Measurements from ENCODE around the gene L3MBTL1. TPM values are rescaled to one million over a fixed set of nuclear protein-coding genes. Genes with fewer than 3 reads are reported as not detected.
A peak's percentile ranks its signal among the peaks of the same experiment; 100 is the strongest.

L3MBTL1 gene
- total RNA-seq, 1 donor from 2014 or later = 22.4 TPM

- Mint-ChIP-seq H3K4me3 (peak overlapping the region; percentile 84), H3K27me3 (ENCODE audit: low read depth) (peaks cover 48% of the 10 kb centered on the region), H3K27ac (ENCODE audit: unreplicated experiment) (no peak overlapping the region), H3K4me1 (peaks cover 5% of the 10 kb centered on the region), H3K36me3 (ENCODE audit: low read depth) (no peaks in the 10 kb centered on the region), H3K9me3 (no peaks in the 10 kb centered on the region)
- DNase-seq (ENCODE audit: low read depth, low spot score) = peak; percentile 9
- TF ChIP-seq CTCF (conservative IDR thresholded peaks at IDR 0.05) = peak; percentile 39
These were observed 1.1 kb downstream of the L3MBTL1 start for GRCh38 chr20:43508604-43509040.

GRCh38 chr20:43511879-43512278 is 4.4 kb downstream of the L3MBTL1 start:
- Mint-ChIP-seq H3K4me1 (peaks cover 21% of the 10 kb centered on the region), H3K4me3 (peak overlapping the region; percentile 67), H3K9me3 (no peaks in the 10 kb centered on the region), H3K27ac (ENCODE audit: unreplicated experiment) (no peak overlapping the region), H3K36me3 (ENCODE audit: low read depth) (no peaks in the 10 kb centered on the region), H3K27me3 (ENCODE audit: low read depth) (peaks cover 23% of the 10 kb centered on the region)
- DNase-seq (ENCODE audit: low read depth, low spot score) = no peak
- no peak for TF ChIP-seq CTCF (conservative IDR thresholded peaks at IDR 0.05)

- Mint-ChIP-seq H3K27ac (ENCODE audit: unreplicated experiment) (no peak overlapping the region), H3K4me1 (peaks cover 20% of the 10 kb centered on the region), H3K4me3 (peak overlapping the region; percentile 98), H3K9me3 (no peaks in the 10 kb centered on the region), H3K36me3 (ENCODE audit: low read depth) (no peaks in the 10 kb centered on the region), H3K27me3 (ENCODE audit: low read depth) (peaks cover 11% of the 10 kb centered on the region)
- no peak for DNase-seq (ENCODE audit: low read depth, low spot score)
- no peak for TF ChIP-seq CTCF (conservative IDR thresholded peaks at IDR 0.05)
These were observed 6.0 kb downstream of the L3MBTL1 start for GRCh38 chr20:43513372-43513930.

- H3K9me3 Mint-ChIP-seq = no peaks in the 10 kb centered on the region
These were observed 6.6 kb downstream of the L3MBTL1 start for GRCh38 chr20:43513931-43514647.

GRCh38 chr20:43514648-43514999 is 7.1 kb downstream of the L3MBTL1 start:
- peak overlapping the region; percentile 98 for H3K4me3 Mint-ChIP-seq
- no peak for DNase-seq (ENCODE audit: low read depth, low spot score)
- TF ChIP-seq CTCF (conservative IDR thresholded peaks at IDR 0.05) = no peak
- H3K4me1 Mint-ChIP-seq = peaks cover 16% of the 10 kb centered on the region
- H3K27ac Mint-ChIP-seq (ENCODE audit: unreplicated experiment) = peak overlapping the region; percentile 98
- H3K9me3 Mint-ChIP-seq = no peaks in the 10 kb centered on the region
- H3K27me3 Mint-ChIP-seq (ENCODE audit: low read depth) = no peaks in the 10 kb centered on the region
- no peaks in the 10 kb centered on the region for H3K36me3 Mint-ChIP-seq (ENCODE audit: low read depth)

More at GRCh38 chr20:43513931-43514647, 6.6 kb downstream of the L3MBTL1 start:
- Mint-ChIP-seq H3K27me3 (ENCODE audit: low read depth) (peaks cover 5% of the 10 kb centered on the region), H3K36me3 (ENCODE audit: low read depth) (no peaks in the 10 kb centered on the region), H3K27ac (ENCODE audit: unreplicated experiment) (peak overlapping the region; percentile 98), H3K4me1 (peaks cover 16% of the 10 kb centered on the region), H3K4me3 (peak overlapping the region; percentile 98)
- DNase-seq (ENCODE audit: low read depth, low spot score) = peak; percentile 94
- peak; percentile 45 for TF ChIP-seq CTCF (conservative IDR thresholded peaks at IDR 0.05)
